ENCODE data around the gene TOM1.

GRCh38 chr22:35379146-35379993 is 79.7 kb downstream of the TOM1 start:
- TF ChIP-seq POLR2AphosphoS5 (IDR thresholded peaks at IDR 0.05; ENCODE audit: low read depth) (no peak), CTCF (IDR thresholded peaks at IDR 0.05; ENCODE audit: insufficient read depth, low read length) (no peak), GABPA (IDR thresholded peaks at IDR 0.05; ENCODE audit: low read depth) (no peak)
